HepG2 (cell line): Measurements from ENCODE around the gene HMGN1. TPM values are rescaled to one million over a fixed set of nuclear protein-coding genes. Genes with fewer than 3 reads are reported as not detected.
A peak's percentile ranks its signal among the peaks of the same experiment; 100 is the strongest.

Source experiments
- CCAR2 ChIP-seq: fragments of 200-400 bp; formaldehyde crosslinking; optimal IDR thresholded peaks from 2 replicates; pipeline ENCODE3; 2018; ENCODE audit warnings: low read depth, mild to moderate bottlenecking, low read length, moderate library complexity
- CENPT ChIP-seq: sonication (generic); formaldehyde crosslinking; IDR thresholded peaks from 2 replicates; pipeline ENCODE4 v1.8.0; 2022; ENCODE audit warnings: low read depth, mild to moderate bottlenecking, moderate library complexity, missing genetic modification reagents
- IRF2 ChIP-seq: IDR thresholded peaks from 2 replicates; pipeline ENCODE4 v1.6.1; 2018; ENCODE audit warnings: missing genetic modification reagents, missing compliant biosample characterization
- NBN ChIP-seq: fragments of 450-650 bp; conservative IDR thresholded peaks from 2 replicates; pipeline ENCODE4 v1.6.1; 2017
- POGZ ChIP-seq: sonication (generic); formaldehyde crosslinking; IDR thresholded peaks from 2 replicates; pipeline ENCODE4 v1.4.0; 2020; ENCODE audit warnings: mild to moderate bottlenecking, missing genetic modification reagents
- SAP130 ChIP-seq: IDR thresholded peaks from 2 replicates; pipeline ENCODE4 v1.6.1; 2016; ENCODE audit warnings: low read depth
- ZNF350 ChIP-seq: sonication (generic); formaldehyde crosslinking; IDR thresholded peaks from 2 replicates; pipeline ENCODE4 v1.4.0; 2020; ENCODE audit warnings: mild to moderate bottlenecking, low read depth, missing genetic modification reagents, borderline replicate concordance
- ZNF788 ChIP-seq: sonication (generic); formaldehyde crosslinking; IDR thresholded peaks from 2 replicates; pipeline ENCODE4 v1.5.0; 2020; ENCODE audit warnings: mild to moderate bottlenecking, missing genetic modification reagents, borderline replicate concordance
- polyA plus RNA-seq, 8 experiments: library from polyadenylated mRNA; depleted of rRNA in 3 of 8; stranded (reverse) in 7 of 8; unstranded in 1 of 8; fragments of >200 nt; fragmentation: Illumina TruSeq in 4 of 8; extraction: Trizol in 4 of 8; gene quantifications; 2 replicates each; pipeline versions ENCODE4 v1.2.1 to v1.2.3, GENCODE V29; 2011 to 2016; ENCODE audit warnings: low read depth in 4 of 8, missing spikeins in 1 of 8, mixed read lengths in 1 of 8; ENCODE audit not compliant: insufficient read depth in 1 of 8
- total RNA-seq, 5 experiments: library from RNA; depleted of rRNA; stranded (reverse); fragments of >200 nt; fragmentation: Illumina TruSeq; extraction: Trizol; gene quantifications; 2 replicates each; pipeline ENCODE4 v1.2.3, GENCODE V29; 2016; ENCODE audit warnings: low read depth in 1 of 5
- TF ChIP-seq, protein P1 (sequence below): sonication (generic); formaldehyde crosslinking; IDR thresholded peaks from 2 replicates; pipeline ENCODE4 v1.4.0; 2020; ENCODE audit warnings: missing genetic modification reagents, borderline replicate concordance
- TF ChIP-seq, protein P2 (sequence below): sonication (generic); formaldehyde crosslinking; IDR thresholded peaks from 2 replicates; pipeline ENCODE4 v1.4.0; 2020; ENCODE audit warnings: missing genetic modification reagents
- TF ChIP-seq, protein P3 (sequence below): sonication (generic); formaldehyde crosslinking; IDR thresholded peaks from 2 replicates; pipeline ENCODE4 v1.4.0; 2020; ENCODE audit warnings: mild to moderate bottlenecking, missing genetic modification reagents

The HMGN1 gene
- total and polyA plus RNA-seq, 2 of the 13 experiments (the other 11 are each of a cell fraction or from before 2014, with no cell fraction given), result 104 to 286 TPM

DNA sequence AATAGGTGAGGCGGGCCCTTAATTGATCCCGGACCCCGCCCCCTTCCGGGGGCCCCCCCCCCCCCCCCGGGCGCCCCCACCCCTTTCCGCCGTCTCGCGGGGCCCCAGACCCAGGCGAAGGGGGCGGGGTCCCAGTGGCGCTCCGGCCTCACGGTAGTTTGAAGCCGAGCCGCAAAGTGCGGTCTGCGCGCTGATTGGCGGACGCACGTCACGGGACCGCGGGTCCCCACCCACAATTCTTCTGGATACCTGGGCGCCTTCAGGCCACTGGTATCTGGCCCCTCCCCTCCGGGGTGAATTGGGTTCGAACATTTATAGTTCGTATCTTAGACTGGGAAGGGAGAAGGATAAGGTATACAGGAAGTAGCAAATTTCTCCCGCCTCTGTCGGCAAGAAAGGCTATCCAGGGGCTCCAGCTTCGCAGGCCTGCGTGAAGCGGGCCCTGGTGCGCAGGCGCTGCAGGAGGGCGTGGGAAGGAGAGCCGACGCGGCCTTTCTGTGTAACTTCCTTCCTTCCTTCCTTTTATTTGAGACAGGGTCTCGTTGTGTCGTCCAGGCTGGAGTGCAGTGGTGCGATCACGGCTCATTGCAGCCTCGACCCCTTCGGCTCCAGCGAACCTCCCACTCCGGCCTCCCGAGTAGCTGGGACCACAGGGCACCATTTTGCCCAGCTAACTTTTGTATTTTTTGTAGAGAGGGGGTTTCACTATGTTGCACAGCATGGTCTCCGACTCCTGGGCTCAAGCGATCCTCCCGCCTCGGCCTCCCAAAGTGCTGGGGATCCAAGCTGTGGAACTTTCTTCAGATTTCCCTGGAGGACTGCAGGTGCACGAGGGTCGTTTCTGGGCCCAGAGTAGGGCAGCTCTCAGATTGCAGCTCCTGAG is 564 bp upstream of the HMGN1 start (continued):
- TF ChIP-seq, protein P1, sequence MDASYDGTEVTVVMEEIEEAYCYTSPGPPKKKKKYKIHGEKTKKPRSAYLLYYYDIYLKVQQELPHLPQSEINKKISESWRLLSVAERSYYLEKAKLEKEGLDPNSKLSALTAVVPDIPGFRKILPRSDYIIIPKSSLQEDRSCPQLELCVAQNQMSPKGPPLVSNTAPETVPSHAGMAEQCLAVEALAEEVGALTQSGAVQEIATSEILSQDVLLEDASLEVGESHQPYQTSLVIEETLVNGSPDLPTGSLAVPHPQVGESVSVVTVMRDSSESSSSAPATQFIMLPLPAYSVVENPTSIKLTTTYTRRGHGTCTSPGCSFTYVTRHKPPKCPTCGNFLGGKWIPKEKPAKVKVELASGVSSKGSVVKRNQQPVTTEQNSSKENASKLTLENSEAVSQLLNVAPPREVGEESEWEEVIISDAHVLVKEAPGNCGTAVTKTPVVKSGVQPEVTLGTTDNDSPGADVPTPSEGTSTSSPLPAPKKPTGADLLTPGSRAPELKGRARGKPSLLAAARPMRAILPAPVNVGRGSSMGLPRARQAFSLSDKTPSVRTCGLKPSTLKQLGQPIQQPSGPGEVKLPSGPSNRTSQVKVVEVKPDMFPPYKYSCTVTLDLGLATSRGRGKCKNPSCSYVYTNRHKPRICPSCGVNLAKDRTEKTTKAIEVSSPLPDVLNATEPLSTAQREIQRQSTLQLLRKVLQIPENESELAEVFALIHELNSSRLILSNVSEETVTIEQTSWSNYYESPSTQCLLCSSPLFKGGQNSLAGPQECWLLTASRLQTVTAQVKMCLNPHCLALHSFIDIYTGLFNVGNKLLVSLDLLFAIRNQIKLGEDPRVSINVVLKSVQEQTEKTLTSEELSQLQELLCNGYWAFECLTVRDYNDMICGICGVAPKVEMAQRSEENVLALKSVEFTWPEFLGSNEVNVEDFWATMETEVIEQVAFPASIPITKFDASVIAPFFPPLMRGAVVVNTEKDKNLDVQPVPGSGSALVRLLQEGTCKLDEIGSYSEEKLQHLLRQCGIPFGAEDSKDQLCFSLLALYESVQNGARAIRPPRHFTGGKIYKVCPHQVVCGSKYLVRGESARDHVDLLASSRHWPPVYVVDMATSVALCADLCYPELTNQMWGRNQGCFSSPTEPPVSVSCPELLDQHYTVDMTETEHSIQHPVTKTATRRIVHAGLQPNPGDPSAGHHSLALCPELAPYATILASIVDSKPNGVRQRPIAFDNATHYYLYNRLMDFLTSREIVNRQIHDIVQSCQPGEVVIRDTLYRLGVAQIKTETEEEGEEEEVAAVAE, result 0 out of 2 replicates have a peak, but pooled peaks have one; percentile 18
- TF ChIP-seq IRF2 (CRISPR knock-in tag) (peak; percentile 53), NBN (no peak), ZNF788 (CRISPR knock-in tag) (peak; percentile 39; the same call in 1 of the 2 replicates), POGZ (CRISPR knock-in tag) (0 out of 2 replicates have a peak, but pooled peaks have one; percentile 35), CCAR2 (no peak), CENPT (CRISPR knock-in tag) (no peak), ZNF350 (CRISPR knock-in tag) (peak; percentile 81), SAP130 (CRISPR knock-in tag) (peak; percentile 76)
- TF ChIP-seq, protein P2, sequence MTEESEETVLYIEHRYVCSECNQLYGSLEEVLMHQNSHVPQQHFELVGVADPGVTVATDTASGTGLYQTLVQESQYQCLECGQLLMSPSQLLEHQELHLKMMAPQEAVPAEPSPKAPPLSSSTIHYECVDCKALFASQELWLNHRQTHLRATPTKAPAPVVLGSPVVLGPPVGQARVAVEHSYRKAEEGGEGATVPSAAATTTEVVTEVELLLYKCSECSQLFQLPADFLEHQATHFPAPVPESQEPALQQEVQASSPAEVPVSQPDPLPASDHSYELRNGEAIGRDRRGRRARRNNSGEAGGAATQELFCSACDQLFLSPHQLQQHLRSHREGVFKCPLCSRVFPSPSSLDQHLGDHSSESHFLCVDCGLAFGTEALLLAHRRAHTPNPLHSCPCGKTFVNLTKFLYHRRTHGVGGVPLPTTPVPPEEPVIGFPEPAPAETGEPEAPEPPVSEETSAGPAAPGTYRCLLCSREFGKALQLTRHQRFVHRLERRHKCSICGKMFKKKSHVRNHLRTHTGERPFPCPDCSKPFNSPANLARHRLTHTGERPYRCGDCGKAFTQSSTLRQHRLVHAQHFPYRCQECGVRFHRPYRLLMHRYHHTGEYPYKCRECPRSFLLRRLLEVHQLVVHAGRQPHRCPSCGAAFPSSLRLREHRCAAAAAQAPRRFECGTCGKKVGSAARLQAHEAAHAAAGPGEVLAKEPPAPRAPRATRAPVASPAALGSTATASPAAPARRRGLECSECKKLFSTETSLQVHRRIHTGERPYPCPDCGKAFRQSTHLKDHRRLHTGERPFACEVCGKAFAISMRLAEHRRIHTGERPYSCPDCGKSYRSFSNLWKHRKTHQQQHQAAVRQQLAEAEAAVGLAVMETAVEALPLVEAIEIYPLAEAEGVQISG (CRISPR knock-in tag), result 0 out of 2 replicates have a peak, but pooled peaks have one; percentile 28
- TF ChIP-seq, protein P3, sequence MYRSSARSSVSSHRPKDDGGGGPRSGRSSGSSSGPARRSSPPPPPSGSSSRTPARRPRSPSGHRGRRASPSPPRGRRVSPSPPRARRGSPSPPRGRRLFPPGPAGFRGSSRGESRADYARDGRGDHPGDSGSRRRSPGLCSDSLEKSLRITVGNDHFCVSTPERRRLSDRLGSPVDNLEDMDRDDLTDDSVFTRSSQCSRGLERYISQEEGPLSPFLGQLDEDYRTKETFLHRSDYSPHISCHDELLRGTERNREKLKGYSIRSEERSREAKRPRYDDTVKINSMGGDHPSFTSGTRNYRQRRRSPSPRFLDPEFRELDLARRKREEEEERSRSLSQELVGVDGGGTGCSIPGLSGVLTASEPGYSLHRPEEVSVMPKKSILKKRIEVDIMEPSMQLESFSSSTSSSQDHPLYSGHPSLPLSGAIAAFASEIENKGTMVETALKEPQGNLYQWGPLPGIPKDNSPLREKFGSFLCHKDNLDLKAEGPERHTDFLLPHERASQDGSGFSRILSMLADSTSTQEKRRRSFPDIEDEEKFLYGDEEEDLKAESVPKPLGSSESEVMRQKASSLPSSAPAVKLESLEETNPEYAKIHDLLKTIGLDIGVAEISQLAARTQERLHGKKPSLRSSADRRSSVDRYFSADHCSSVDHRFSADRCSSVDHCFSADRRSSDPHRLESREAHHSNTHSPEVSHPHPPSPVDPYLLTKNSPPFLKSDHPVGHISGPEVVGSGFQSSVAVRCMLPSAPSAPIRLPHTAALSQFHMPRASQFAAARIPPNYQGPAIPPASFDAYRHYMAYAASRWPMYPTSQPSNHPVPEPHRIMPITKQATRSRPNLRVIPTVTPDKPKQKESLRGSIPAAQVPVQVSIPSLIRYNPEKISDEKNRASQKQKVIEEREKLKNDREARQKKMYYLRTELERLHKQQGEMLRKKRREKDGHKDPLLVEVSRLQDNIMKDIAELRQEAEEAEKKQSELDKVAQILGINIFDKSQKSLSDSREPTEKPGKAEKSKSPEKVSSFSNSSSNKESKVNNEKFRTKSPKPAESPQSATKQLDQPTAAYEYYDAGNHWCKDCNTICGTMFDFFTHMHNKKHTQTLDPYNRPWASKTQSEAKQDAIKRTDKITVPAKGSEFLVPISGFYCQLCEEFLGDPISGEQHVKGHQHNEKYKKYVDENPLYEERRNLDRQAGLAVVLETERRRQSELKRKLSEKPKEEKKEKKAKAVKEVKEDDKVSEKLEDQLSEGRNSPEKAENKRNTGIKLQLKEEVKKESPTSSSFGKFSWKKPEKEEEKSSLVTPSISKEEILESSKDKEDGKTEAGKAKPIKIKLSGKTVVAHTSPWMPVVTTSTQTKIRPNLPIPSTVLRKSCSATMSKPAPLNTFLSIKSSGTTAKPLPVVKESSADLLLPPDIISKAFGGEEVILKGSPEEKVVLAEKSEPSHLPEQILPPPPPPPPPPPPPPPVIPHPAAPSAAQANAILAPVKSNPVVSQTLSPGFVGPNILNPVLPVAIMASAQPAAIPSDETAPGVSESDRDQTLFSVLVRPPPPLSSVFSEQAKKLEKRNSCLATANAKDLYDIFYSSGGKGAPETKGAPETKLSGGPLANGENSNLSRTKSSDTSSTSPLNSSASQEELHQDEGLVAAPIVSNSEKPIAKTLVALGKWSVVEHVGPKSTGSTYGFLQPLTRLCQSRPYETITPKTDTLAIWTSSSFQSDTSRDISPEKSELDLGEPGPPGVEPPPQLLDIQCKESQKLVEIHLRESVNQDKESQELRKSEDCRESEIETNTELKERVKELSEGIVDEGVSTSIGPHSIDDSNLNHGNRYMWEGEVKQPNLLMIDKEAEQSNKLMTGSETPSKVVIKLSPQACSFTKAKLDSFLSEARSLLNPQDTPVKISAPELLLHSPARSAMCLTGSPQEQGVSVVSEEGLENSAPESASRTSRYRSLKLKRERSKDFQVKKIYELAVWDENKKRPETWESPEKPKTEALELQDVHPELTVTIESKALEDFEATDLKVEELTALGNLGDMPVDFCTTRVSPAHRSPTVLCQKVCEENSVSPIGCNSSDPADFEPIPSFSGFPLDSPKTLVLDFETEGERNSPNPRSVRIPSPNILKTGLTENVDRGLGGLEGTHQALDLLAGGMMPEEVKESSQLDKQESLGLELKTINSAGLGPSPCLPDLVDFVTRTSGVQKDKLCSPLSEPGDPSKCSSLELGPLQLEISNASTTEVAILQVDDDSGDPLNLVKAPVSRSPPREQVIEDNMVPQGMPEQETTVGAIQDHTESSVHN (CRISPR knock-in tag), result peak; percentile 88; the same call in 1 of the 2 replicates
